Chondrocyte (in vitro differentiated cells): ENCODE measurements around the gene ZFYVE27. TPM values are rescaled to one million over a fixed set of nuclear protein-coding genes. Genes with fewer than 3 reads are reported as not detected.
A peak's percentile ranks its signal among the peaks of the same experiment; 100 is the strongest.

Experiments used
- DNase-seq: peaks from one replicate; pipeline ENCODE4 v3.0.0; 2021; ENCODE audit warnings: mixed read lengths, low spot score
- H3K27ac Mint-ChIP-seq: one replicate; pipeline ENCODE4 v1.8.0; 2021; ENCODE audit warnings: mild to moderate bottlenecking, moderate library complexity, mixed read lengths; ENCODE audit not compliant: unreplicated experiment
- H3K27me3 Mint-ChIP-seq: 2 replicates; pipeline ENCODE4 v1.8.0; 2021; ENCODE audit warnings: low read depth, mixed read lengths
- H3K36me3 Mint-ChIP-seq: 2 replicates; pipeline ENCODE4 v1.8.0; 2021; ENCODE audit warnings: low read depth, mixed read lengths
- H3K4me1 Mint-ChIP-seq: 2 replicates; pipeline ENCODE4 v1.8.0; 2021; ENCODE audit warnings: low read depth, mild to moderate bottlenecking, mixed read lengths
- H3K4me3 Mint-ChIP-seq: one replicate; pipeline ENCODE4 v1.8.0; 2021; ENCODE audit warnings: mild to moderate bottlenecking, moderate library complexity, mixed read lengths; ENCODE audit not compliant: unreplicated experiment
- H3K9me3 Mint-ChIP-seq: 2 replicates; pipeline ENCODE4 v1.8.0; 2021; ENCODE audit warnings: low read depth, mixed read lengths
- total RNA-seq: library from RNA; stranded (reverse); gene quantifications from 3 replicates; pipeline ENCODE4 v1.2.1, GENCODE V29; 2021
- TF ChIP-seq, protein P1 (sequence below): fragments of 200-600 bp; sonication (generic); IDR thresholded peaks from 2 replicates; pipeline ENCODE4 v1.5.0; 2021; ENCODE audit warnings: antibody characterized with exemption, mild to moderate bottlenecking, moderate library complexity

Gene ZFYVE27
- total RNA-seq, 1 donor from 2014 or later, result 16.9 TPM

DNA sequence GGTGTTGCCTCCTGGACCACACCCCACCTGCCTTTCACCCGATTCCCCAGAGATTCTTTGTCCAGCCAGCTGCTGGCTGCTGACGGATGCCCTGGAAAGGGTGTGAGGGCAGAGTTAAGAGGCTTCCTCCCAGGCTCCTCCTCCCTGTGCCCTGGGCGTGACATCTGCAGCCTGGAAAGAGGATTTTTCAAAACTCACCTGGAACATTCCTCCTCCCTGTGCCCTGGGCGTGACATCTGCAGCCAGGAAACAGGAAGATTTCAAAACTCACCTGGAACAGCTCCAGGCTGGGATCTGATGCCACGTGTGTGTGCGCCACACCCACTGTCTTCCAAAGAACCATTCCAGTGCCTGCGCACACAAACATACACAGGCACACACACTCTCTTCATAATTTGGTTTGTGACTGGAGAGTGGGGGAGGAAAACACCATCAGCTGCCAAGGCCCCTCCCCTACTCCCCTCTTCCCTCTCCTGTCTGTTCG lies 18.2 kb upstream of the ZFYVE27 start:
- Mint-ChIP-seq H3K27me3 (no peaks in the 10 kb centered on the region), H3K4me1 (peaks cover 45% of the 10 kb centered on the region), H3K9me3 (no peaks in the 10 kb centered on the region), H3K4me3 (no peak overlapping the region), H3K27ac (peak overlapping the region; percentile 36), H3K36me3 (peaks cover 31% of the 10 kb centered on the region)
- no peak for DNase-seq
- TF ChIP-seq, protein P1, sequence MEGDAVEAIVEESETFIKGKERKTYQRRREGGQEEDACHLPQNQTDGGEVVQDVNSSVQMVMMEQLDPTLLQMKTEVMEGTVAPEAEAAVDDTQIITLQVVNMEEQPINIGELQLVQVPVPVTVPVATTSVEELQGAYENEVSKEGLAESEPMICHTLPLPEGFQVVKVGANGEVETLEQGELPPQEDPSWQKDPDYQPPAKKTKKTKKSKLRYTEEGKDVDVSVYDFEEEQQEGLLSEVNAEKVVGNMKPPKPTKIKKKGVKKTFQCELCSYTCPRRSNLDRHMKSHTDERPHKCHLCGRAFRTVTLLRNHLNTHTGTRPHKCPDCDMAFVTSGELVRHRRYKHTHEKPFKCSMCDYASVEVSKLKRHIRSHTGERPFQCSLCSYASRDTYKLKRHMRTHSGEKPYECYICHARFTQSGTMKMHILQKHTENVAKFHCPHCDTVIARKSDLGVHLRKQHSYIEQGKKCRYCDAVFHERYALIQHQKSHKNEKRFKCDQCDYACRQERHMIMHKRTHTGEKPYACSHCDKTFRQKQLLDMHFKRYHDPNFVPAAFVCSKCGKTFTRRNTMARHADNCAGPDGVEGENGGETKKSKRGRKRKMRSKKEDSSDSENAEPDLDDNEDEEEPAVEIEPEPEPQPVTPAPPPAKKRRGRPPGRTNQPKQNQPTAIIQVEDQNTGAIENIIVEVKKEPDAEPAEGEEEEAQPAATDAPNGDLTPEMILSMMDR, result no peak

DNA sequence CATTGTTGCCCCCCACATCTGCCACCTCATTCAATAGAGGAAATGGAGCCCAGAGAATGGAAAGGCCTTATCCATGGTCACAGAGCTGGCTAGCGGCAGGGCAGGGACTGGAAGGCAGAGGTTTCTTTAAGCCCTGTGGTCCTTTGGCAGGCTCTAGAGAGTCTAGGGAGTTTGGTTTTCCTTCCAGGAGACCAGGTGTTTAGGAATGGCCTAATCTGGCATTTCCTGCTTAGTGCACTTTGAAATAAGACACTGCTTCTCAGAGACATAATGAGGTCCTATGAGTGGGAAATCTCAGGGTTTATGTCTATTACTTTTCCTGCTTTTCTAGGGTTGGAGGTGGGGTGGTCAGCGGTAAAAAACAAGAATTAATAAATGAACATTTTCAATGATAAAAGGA lies 17.3 kb upstream of the ZFYVE27 start:
- Mint-ChIP-seq H3K4me1 (peaks cover 49% of the 10 kb centered on the region), H3K9me3 (no peaks in the 10 kb centered on the region), H3K27me3 (no peaks in the 10 kb centered on the region), H3K27ac (no peak overlapping the region), H3K36me3 (peaks cover 31% of the 10 kb centered on the region), H3K4me3 (no peak overlapping the region)
- no peak for DNase-seq
- TF ChIP-seq, protein P1, result no peak

DNA sequence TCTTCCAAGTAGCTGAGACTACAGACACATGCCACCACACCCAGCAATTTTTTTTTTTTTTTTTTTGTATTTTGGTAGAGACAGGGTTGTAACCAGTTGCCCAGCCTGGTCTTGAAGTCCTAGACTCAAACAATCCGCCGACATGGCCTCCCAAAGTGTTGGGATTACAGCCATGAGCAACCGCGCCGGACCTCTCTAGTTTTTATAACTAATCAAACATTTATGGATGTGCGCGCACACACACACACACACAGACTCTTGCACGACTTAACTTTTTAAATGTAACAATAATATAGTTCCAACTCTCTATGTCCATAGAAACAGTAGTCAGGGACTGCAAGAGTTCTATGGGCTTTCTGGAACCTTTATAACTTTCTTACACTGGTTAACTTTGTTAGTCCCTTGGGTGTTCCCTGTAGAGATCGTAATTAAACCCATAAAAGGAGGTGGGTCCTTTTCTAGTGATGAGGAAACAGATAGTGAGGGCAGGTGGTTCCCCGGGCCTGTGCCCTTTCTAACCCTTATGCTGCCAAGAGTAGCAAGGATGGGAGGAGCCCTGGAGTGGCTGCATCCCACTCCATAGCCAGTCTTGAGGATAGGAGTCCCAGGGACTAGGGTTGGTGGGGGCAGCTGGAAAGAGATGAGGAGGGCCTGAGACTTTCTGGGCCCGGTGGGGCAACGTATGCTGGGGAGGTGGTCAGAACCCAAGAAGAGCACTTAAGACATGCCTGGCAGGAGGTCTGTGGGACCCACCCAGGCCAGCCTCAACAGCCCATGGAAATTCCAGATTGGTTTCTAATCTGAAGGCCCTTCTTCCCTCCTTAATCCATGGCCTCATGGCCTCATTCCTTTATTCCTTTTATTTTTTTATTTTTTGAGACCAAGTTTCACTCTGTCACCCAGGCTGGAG lies 14.8 kb upstream of the ZFYVE27 start:
- TF ChIP-seq, protein P1, result no peak
- no peak for DNase-seq
- no peaks in the 10 kb centered on the region for H3K27me3 Mint-ChIP-seq
- H3K36me3 Mint-ChIP-seq, result peaks cover 24% of the 10 kb centered on the region
- H3K27ac Mint-ChIP-seq, result no peak overlapping the region
- no peaks in the 10 kb centered on the region for H3K9me3 Mint-ChIP-seq
- H3K4me3 Mint-ChIP-seq, result no peak overlapping the region
- H3K4me1 Mint-ChIP-seq, result peaks cover 37% of the 10 kb centered on the region

DNA sequence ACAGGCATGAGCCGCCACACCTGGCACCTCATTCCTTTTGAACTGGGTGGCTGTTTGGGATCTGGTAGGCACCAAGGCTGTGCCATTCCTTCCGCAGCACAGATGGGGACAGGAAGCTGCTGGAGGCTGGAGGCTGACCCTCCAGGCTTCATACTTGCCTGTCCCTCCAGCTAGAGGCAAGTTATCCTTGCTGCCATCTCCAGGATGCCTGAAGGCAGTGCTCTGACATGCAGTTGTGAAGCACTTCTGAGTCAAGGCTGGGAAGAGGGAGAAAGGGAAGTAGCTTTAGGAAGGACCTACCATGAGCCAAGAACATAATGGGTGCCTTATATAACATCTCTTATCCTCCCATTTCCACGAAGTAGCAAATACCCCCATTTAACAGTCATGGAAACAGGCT lies 13.9 kb upstream of the ZFYVE27 start:
- no peak for DNase-seq
- Mint-ChIP-seq H3K27ac (no peak overlapping the region), H3K4me3 (no peak overlapping the region), H3K36me3 (peaks cover 17% of the 10 kb centered on the region), H3K27me3 (no peaks in the 10 kb centered on the region), H3K4me1 (peaks cover 28% of the 10 kb centered on the region), H3K9me3 (no peaks in the 10 kb centered on the region)
- TF ChIP-seq, protein P1, result peak; percentile 15

DNA sequence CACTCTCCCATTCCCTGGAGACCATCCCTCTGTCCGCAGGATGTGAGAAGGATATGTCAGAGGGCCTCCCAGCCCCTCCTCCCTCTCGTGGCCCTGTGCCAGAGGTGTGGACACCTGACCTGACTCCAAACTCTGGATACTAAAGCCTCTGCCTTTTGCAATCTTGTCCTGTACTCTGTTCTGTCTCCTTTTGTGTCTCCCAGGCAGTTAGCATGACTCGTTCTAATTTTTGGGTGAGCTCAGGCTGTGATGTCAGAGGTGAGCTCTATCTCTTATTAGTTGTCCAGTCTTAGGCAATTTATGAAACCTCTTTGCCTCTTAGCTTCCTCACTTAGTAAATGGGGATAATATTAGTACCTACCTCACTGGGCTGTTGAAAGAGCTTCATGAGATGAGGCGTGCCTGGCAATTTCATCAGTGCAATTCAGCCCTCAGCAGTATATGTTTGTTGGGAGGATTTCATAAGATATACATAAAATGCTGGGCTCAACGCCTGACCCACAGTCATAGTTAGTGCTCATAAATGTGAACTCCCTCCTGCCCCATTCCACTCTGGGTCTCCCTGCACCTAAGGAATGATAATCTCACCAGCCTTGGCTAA lies 12.5 kb upstream of the ZFYVE27 start:
- Mint-ChIP-seq H3K4me3 (no peak overlapping the region), H3K36me3 (peaks cover 9% of the 10 kb centered on the region), H3K27me3 (no peaks in the 10 kb centered on the region), H3K4me1 (peaks cover 15% of the 10 kb centered on the region), H3K27ac (peak overlapping the region; percentile 80), H3K9me3 (no peaks in the 10 kb centered on the region)
- no peak for DNase-seq
- TF ChIP-seq, protein P1, result no peak
